Liver (tissue), 9 donors: ENCODE data around the gene CELA2A. TPM values are rescaled to one million over a fixed set of nuclear protein-coding genes. Genes with fewer than 3 reads are reported as not detected.

Experiments
- DNase-seq: peaks from one replicate; pipeline ENCODE4 v3.0.0-alpha.2; 2017; ENCODE audit warnings: low spot score
- H3K27ac ChIP-seq, 2 donors: one replicate each; pipeline ENCODE4 v1.7.0; 2013; ENCODE audit warnings: inconsistent platforms in 2 of 2, low read length in 2 of 2, control low read depth in 1 of 2, low read depth in 1 of 2, mild to moderate bottlenecking in 1 of 2
- H3K27me3 ChIP-seq, 4 donors: one replicate each; pipeline versions ENCODE4 v1.6.1 to v1.7.0; 2013; ENCODE audit warnings: low read length in 3 of 4, inconsistent platforms in 1 of 4, mild to moderate bottlenecking in 1 of 4, moderate library complexity in 1 of 4; ENCODE audit not compliant: control insufficient read depth in 4 of 4, insufficient read depth in 4 of 4
- H3K36me3 ChIP-seq, 4 donors: one replicate each; pipeline versions ENCODE4 v1.6.1 to v1.7.0; 2013; ENCODE audit warnings: low read length in 3 of 4, mild to moderate bottlenecking in 3 of 4, low read depth in 1 of 4, moderate library complexity in 1 of 4; ENCODE audit not compliant: control insufficient read depth in 4 of 4, insufficient read depth in 3 of 4
- H3K4me1 ChIP-seq, 4 donors: one replicate each; pipeline versions ENCODE4 v1.6.1 to v1.7.0; 2013; ENCODE audit warnings: low read length in 3 of 4, mild to moderate bottlenecking in 3 of 4, moderate library complexity in 1 of 4; ENCODE audit not compliant: control insufficient read depth in 4 of 4, insufficient read depth in 4 of 4
- H3K4me3 ChIP-seq, 3 donors: one replicate each; pipeline versions ENCODE4 v1.6.1 to v1.7.0; 2013; ENCODE audit warnings: low read length in 3 of 3, control low read depth in 1 of 3, low read depth in 1 of 3, mild to moderate bottlenecking in 1 of 3
- H3K9ac ChIP-seq, 2 donors: one replicate each; pipeline ENCODE4 v1.7.0; 2013; ENCODE audit warnings: low read length in 2 of 2, mild to moderate bottlenecking in 2 of 2, moderate library complexity in 2 of 2, control low read depth in 1 of 2, low read depth in 1 of 2
- H3K9me3 ChIP-seq, 4 donors: one replicate each; pipeline versions ENCODE4 v1.6.1 to v1.7.0; 2013; ENCODE audit warnings: low read length in 3 of 4; ENCODE audit not compliant: control insufficient read depth in 4 of 4
- EGR1 ChIP-seq, 2 donors: IDR thresholded peaks; 2 replicates each; pipeline ENCODE4 v1.6.1; 2016 to 2018; ENCODE audit warnings: antibody characterized with exemption in 2 of 2, low read depth in 2 of 2
- FOXA1 ChIP-seq: IDR thresholded peaks from 2 replicates; pipeline ENCODE4 v1.6.1; 2016; ENCODE audit warnings: antibody characterized with exemption
- FOXA2 ChIP-seq: IDR thresholded peaks from 2 replicates; pipeline ENCODE4 v1.6.1; 2016; ENCODE audit warnings: antibody characterized with exemption
- GABPA ChIP-seq, 2 donors: IDR thresholded peaks in 1 of 2; conservative IDR thresholded peaks in 1 of 2; 2 replicates each; pipeline ENCODE4 v1.6.1; 2016; ENCODE audit warnings: antibody characterized with exemption in 2 of 2, mild to moderate bottlenecking in 1 of 2, moderate library complexity in 1 of 2
- HNF4A ChIP-seq, 2 donors: conservative IDR thresholded peaks; 2 replicates each; pipeline ENCODE4 v1.6.1; 2016; ENCODE audit warnings: antibody characterized with exemption in 2 of 2, mild to moderate bottlenecking in 2 of 2
- HNF4G ChIP-seq: IDR thresholded peaks from 2 replicates; pipeline ENCODE4 v1.6.1; 2016; ENCODE audit warnings: antibody characterized with exemption
- JUND ChIP-seq, 2 donors: IDR thresholded peaks; 2 replicates each; pipeline ENCODE4 v1.6.1; 2016; ENCODE audit warnings: antibody characterized with exemption in 2 of 2
- REST ChIP-seq: IDR thresholded peaks from 2 replicates; pipeline ENCODE4 v1.6.1; 2016; ENCODE audit warnings: antibody characterized with exemption, mild to moderate bottlenecking
- RXRA ChIP-seq, 2 donors: IDR thresholded peaks; 2 replicates each; pipeline ENCODE4 v1.6.1; 2017 to 2018; ENCODE audit warnings: antibody characterized with exemption in 2 of 2, mild to moderate bottlenecking in 1 of 2
- WGBS: extraction: QIAGEN DNeasy Blood & Tissue Kit; methylation state at CpG from one replicate; pipeline ENCODE4 v1.1.7; 2013; 5-methylcytosine and 5-hydroxymethylcytosine counted together
- polyA plus RNA-seq, 2 donors: library from polyadenylated mRNA; stranded (reverse) in 1 of 2; unstranded in 1 of 2; fragments of 200-250 nt in 1 of 2; fragments of >200 nt in 1 of 2; fragmentation: Nextera tagmentation in 1 of 2; extraction: Ambion mirVana in 1 of 2; gene quantifications; one replicate each; pipeline versions ENCODE4 v1.2.1 to v1.2.3, GENCODE V29; 2013 to 2015
- total RNA-seq, 2 donors: library from RNA; depleted of rRNA; stranded (reverse); fragments of >200 nt; gene quantifications; one replicate each; pipeline ENCODE4 v1.2.3, GENCODE V29; 2014
- donor health status: healthy.
- donor health status: healthy.
- donor health status: healthy.
- donor health status: healthy.
- donor health status: healthy.

The CELA2A gene
- total and polyA plus RNA-seq, 4 donors: not detected

GRCh38 chr1:15507278-15507677, 50.7 kb downstream of the CELA2A start:
- 97% methylated on average over 5 of the region's 5 CpGs for WGBS
- H3K4me3 ChIP-seq: no peak overlapping the region
- peaks cover 3 to 32% (median 8%) of the 10 kb centered on the region in 4 donors for H3K36me3 ChIP-seq
- H3K9ac ChIP-seq: no peak overlapping the region
- H3K27ac ChIP-seq: no peak overlapping the region
- H3K4me1 ChIP-seq: no peaks in the 10 kb centered on the region
- H3K9me3 ChIP-seq: no peaks in the 10 kb centered on the region
- no peak for DNase-seq
- no peak for TF ChIP-seq HNF4A (conservative IDR thresholded peaks at IDR 0.05)
- no peak for TF ChIP-seq FOXA2
- TF ChIP-seq GABPA (IDR thresholded peaks at IDR 0.05 in 1 of 2, conservative IDR thresholded peaks at IDR 0.05 in 1 of 2): no peak
- no peak for TF ChIP-seq RXRA (IDR thresholded peaks at IDR 0.05)
- no peak for TF ChIP-seq REST
- TF ChIP-seq HNF4G: no peak
- TF ChIP-seq FOXA1: no peak
- TF ChIP-seq EGR1 (IDR thresholded peaks at IDR 0.05; ENCODE audit: low read depth in 2 of 2): no peak
- no peaks in the 10 kb centered on the region for H3K27me3 ChIP-seq

- 94% methylated on average over 12 of the region's 12 CpGs for WGBS
Measured at GRCh38 chr1:15508700-15509487, 52.4 kb downstream of the CELA2A start.

More at GRCh38 chr1:15508700-15509487, 52.4 kb downstream of the CELA2A start:
- H3K9me3 ChIP-seq: no peaks in the 10 kb centered on the region
- no peaks in the 10 kb centered on the region for H3K27me3 ChIP-seq
- H3K4me1 ChIP-seq: no peaks in the 10 kb centered on the region
- H3K27ac ChIP-seq: no peak overlapping the region
- no peak for DNase-seq
- no peak overlapping the region for H3K9ac ChIP-seq
- peaks cover 0 to 24% (median 7%) of the 10 kb centered on the region in 4 donors for H3K36me3 ChIP-seq
- H3K4me3 ChIP-seq: no peak overlapping the region
- TF ChIP-seq JUND (IDR thresholded peaks at IDR 0.05) (no peak), REST (no peak), EGR1 (IDR thresholded peaks at IDR 0.05; ENCODE audit: low read depth in 2 of 2) (no peak), FOXA2 (no peak), FOXA1 (no peak), HNF4A (conservative IDR thresholded peaks at IDR 0.05) (no peak)
